NCI-H510A treated with DMSO at 0.1 percent for 48 hours (cell line): ENCODE results near the gene ADIRF.
A peak's percentile ranks its signal among the peaks of the same experiment; 100 is the strongest.
"Not testable (repeated sequence)": the region's sequence is repeated elsewhere in the genome, so short reads cannot be mapped to it uniquely, and the experiment has no call there.

Source experiments
- DNase-seq: peaks from one replicate; lab custom pipeline; 2025; lab: John Stamatoyannopoulos, UW

The ADIRF gene

GRCh38 chr10:86960863-86961434, 7.3 kb upstream of the ADIRF start:
- no peak for DNase-seq

- no peak for DNase-seq
These were observed 6.7 kb upstream of the ADIRF start for GRCh38 chr10:86961481-86962091.

- DNase-seq, result no peak
These were observed 5.9 kb upstream of the ADIRF start for GRCh38 chr10:86962136-86962980.

- no peak for DNase-seq
These were observed 5.3 kb upstream of the ADIRF start for GRCh38 chr10:86962981-86963310.

- DNase-seq, result no peak
These were observed 4.9 kb upstream of the ADIRF start for GRCh38 chr10:86963341-86963919.

- DNase-seq, result no peak
These were observed 4.0 kb upstream of the ADIRF start for GRCh38 chr10:86964061-86964846.

- DNase-seq, result no peak
These were observed 3.5 kb upstream of the ADIRF start for GRCh38 chr10:86964847-86965190.

GRCh38 chr10:86965986-86966654, 2.2 kb upstream of the ADIRF start:
- no peak for DNase-seq

- no peak for DNase-seq
These were observed 771 bp upstream of the ADIRF start for GRCh38 chr10:86967481-86967941.

GRCh38 chr10:86968994-86969355, 693 bp downstream of the ADIRF start:
- DNase-seq, result no peak

- no peak for DNase-seq
These were observed 1.2 kb downstream of the ADIRF start for GRCh38 chr10:86969421-86970041.

GRCh38 chr10:86970162-86970981, 2.1 kb downstream of the ADIRF start:
- DNase-seq, result no peak

GRCh38 chr10:86970982-86971231, 2.6 kb downstream of the ADIRF start:
- no peak for DNase-seq

GRCh38 chr10:86971232-86971991, 3.1 kb downstream of the ADIRF start:
- DNase-seq, result peak; percentile 52

- DNase-seq, result no peak
These were observed 4.5 kb downstream of the ADIRF start for GRCh38 chr10:86972613-86973380.

- no peak for DNase-seq
These were observed 6.2 kb downstream of the ADIRF start for GRCh38 chr10:86974484-86974883.

- no peak for DNase-seq
These were observed 8.2 kb downstream of the ADIRF start for GRCh38 chr10:86976362-86977056.

- DNase-seq, result not testable (repeated sequence)
These were observed 10.2 kb downstream of the ADIRF start for GRCh38 chr10:86978457-86978856.
